Smooth muscle cell of the pulmonary artery (primary cell): ENCODE measurements around the gene CSPG5. TPM values are rescaled to one million over a fixed set of nuclear protein-coding genes. Genes with fewer than 3 reads are reported as not detected.

Experiments
- total RNA-seq: library from RNA; depleted of rRNA; stranded (reverse); fragments of >200 nt; gene quantifications from 2 replicates; pipeline ENCODE4 v1.2.3, GENCODE V29; 2014

CSPG5 gene
- 0.26 and 0.30 TPM in 2 replicates for total RNA-seq

DNA sequence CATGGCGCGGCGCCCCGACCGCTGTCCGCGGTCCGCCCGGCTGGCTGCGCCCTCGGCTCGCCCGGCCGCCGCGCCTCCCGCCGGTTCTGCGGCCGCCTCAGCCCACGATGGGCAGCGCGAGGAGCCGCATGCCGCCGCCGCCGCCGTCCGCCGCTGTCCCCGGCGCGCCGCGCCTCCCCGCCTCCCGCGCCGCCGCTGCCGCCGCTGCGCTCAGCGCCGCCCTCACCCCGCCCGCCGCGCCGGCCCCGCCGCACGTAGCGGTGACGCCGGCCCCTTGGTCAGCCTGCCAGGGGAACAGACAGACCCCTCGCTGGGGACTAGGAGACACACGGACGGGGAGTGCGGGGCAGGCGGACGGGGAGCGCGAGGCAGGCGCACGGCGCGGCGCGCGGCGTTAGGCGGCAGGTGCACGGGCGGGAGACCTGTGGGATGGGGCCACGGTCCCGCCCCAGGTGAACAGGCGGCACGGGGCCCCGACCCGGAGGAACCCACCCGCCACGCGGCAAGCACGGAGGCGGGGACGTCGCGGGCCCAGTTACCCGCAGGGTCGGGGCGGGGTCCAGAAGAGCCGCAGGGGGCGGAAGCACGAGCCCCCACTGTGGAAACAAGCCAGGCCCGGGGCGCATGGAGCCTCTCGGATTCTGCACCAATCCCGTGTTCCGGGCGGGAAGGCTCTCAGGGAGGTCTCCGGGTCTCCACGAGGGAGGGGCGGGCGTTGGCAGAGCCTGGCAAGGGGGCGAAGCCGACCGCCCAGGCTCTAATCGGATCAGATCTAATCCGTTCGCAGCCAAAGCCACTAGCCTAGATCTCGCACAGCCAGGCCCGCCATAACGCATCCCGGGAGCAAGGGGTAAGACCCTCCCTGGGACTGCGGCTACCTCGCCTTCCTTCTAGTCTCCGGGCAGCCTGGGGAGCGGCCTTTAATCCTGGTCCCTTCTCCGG is at the start of gene CSPG5:
CSPG5 (minus strand) TSS at position 175 of the 942 bp plus-strand sequence; CDS start at position 3, 172 bp downstream.

DNA sequence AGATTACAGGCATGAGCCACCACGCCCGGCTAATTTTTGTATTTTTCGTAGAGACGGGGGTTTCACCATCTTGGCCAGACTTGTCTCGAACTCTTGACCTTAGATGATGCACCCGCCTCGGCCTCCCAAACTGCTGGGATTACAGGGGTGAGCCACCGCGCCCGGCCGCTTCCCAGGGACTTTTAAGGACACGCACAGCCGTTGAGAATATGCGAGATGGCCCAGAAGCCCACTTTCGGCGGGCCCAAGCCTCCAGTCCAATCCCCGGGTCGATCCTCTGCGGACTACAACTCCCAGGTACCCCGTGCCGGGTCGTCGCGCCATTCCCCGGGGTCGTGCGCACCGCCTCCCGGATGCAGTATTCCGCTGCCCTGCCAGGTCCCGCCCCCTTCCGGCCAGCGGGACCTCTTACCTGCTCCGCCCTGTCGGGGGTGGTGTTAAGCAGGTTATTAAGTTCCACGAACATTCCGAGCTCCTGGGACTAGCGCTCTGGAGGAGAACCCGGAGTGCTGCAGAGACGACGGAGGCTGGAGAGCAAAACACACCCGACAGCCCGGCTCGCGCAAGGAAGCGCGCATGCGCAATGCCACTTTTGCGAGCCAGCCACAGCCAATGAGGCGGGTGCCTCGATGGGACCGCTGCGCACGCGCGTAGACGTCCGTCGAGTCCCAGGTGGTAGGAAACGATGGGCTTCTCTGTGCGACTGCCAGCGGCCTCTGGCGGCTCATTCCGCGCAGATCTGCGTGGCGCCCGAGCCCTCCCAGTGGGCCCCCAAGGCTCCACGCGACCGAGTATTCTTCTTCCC is 65.3 kb downstream of the CSPG5 start, which contains the start of gene ELP6:
ELP6 (minus strand) TSS at position 588 of the 805 bp plus-strand sequence; CDS start at position 466, 122 bp downstream.

Other genes with a start within 250 kb of the CSPG5 start
- gene PTPN23, start 197.8 kb downstream of the CSPG5 start, total RNA-seq: 31.1 and 37.2 TPM in 2 replicates
- 75.0 and 90.4 TPM in 2 replicates for gene SCAP, start 102.9 kb downstream of the CSPG5 start, total RNA-seq
- 22.8 and 24.4 TPM in 2 replicates for gene ELP6, start 65.2 kb downstream of the CSPG5 start, total RNA-seq
- gene SMARCC1, start 203.0 kb upstream of the CSPG5 start, total RNA-seq: 24.0 and 30.4 TPM in 2 replicates
- 64.3 and 85.6 TPM in 2 replicates for gene DHX30, start 224.3 kb upstream of the CSPG5 start, total RNA-seq